ENCODE data around the gene GRIK4. TPM values are rescaled to one million over a fixed set of nuclear protein-coding genes. Genes with fewer than 3 reads are reported as not detected.
A peak's percentile ranks its signal among the peaks of the same experiment; 100 is the strongest.

The GRIK4 gene
- polyA plus RNA-seq, 1 experiment = 0.55 TPM

DNA sequence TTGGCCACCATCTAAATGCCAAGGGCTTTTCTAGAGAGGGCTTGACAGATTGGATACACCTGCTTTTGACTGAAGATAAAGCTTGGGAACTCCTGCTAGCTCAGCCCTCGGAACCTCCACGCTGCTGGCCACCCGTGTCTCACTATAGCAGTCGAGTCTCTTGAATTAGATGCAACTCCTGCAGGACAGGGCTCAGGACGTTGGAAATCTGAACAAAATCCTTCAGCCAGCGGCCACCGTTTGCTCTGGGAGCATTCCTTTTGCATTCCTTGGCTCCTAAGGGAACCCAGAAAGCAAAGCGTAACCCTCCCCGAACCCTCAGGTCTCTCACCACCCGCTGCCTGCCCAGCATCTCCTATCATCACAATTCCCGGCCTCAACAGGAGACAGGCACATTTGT is 77.8 kb downstream of the GRIK4 start:
- Histone ChIP-seq H3K27me3 (ENCODE audit: control insufficient read depth, insufficient read depth, low read length) (peaks cover 10% of the 10 kb centered on the region), H3K9me3 (ENCODE audit: control insufficient read depth, insufficient read depth, low read length) (no peaks in the 10 kb centered on the region), H3K4me3 (ENCODE audit: low read depth, low read length) (no peak overlapping the region), H3K27ac (ENCODE audit: low read depth, low read length) (no peak overlapping the region)
- TF ChIP-seq, protein P1, sequence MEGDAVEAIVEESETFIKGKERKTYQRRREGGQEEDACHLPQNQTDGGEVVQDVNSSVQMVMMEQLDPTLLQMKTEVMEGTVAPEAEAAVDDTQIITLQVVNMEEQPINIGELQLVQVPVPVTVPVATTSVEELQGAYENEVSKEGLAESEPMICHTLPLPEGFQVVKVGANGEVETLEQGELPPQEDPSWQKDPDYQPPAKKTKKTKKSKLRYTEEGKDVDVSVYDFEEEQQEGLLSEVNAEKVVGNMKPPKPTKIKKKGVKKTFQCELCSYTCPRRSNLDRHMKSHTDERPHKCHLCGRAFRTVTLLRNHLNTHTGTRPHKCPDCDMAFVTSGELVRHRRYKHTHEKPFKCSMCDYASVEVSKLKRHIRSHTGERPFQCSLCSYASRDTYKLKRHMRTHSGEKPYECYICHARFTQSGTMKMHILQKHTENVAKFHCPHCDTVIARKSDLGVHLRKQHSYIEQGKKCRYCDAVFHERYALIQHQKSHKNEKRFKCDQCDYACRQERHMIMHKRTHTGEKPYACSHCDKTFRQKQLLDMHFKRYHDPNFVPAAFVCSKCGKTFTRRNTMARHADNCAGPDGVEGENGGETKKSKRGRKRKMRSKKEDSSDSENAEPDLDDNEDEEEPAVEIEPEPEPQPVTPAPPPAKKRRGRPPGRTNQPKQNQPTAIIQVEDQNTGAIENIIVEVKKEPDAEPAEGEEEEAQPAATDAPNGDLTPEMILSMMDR (IDR thresholded peaks at IDR 0.05; ENCODE audit: low read depth, low read length) = no peak
- ChIA-PET CTCF (no interaction called here), POLR2A (no interaction called here)
- DNase-seq (ENCODE audit: low read depth, low spot score) = no peak

DNA sequence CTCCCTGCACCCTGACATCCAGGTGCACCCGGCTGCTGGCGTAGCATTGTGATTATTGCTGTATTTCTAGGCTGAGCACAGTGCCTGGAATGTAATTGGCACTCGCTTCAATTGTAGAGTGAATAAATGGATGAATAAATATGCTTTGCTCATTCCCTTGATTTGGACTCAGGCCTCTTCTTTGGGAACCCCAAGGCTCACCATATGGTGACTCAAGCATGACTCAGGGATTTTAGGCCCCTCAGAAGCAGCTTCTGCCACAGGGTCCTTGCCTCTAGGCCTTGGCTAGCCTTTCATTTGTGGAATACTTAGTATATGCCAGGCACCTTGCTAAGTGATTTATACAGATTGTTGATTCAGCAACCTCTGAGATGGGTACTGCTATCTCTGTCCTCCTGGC is 78.9 kb downstream of the GRIK4 start:
- POLR2A ChIA-PET = no interaction called here
- H3K9me3 ChIP-seq (ENCODE audit: control insufficient read depth, insufficient read depth, low read length) = no peaks in the 10 kb centered on the region
- H3K27me3 ChIP-seq (ENCODE audit: control insufficient read depth, insufficient read depth, low read length) = peaks cover 12% of the 10 kb centered on the region
- no peak for DNase-seq (ENCODE audit: low read depth, low spot score)
- TF ChIP-seq, protein P1 (IDR thresholded peaks at IDR 0.05; ENCODE audit: low read depth, low read length) = no peak
- H3K27ac ChIP-seq (ENCODE audit: low read depth, low read length) = no peak overlapping the region
- no peak overlapping the region for H3K4me3 ChIP-seq (ENCODE audit: low read depth, low read length)
- CTCF ChIA-PET = no interaction called here

DNA sequence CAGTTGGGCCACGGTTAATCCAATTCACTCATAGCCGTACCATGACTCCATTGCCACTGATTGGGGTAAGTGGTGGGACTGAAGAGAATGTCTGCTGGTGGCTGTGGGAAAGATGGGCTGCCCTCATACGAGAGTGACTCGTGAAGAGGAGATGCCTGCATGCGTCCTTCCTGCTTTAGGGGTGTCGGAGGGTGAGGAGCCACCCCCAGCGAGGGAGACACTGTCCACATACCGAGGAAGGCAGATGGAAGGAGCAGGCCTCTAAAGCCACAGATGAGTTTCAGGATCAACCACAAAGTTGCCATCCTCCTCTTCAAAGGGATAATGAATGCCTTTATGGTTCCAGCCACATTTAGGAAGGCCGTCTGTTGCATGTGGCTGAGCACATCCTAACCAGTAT is 83.2 kb downstream of the GRIK4 start:
- no peaks in the 10 kb centered on the region for H3K9me3 ChIP-seq (ENCODE audit: control insufficient read depth, insufficient read depth, low read length)
- no peak overlapping the region for H3K4me3 ChIP-seq (ENCODE audit: low read depth, low read length)
- POLR2A ChIA-PET = no interaction called here
- TF ChIP-seq, protein P1 (IDR thresholded peaks at IDR 0.05; ENCODE audit: low read depth, low read length) = no peak
- CTCF ChIA-PET = no interaction called here
- no peak for DNase-seq (ENCODE audit: low read depth, low spot score)
- peaks cover 23% of the 10 kb centered on the region for H3K27me3 ChIP-seq (ENCODE audit: control insufficient read depth, insufficient read depth, low read length)
- H3K27ac ChIP-seq (ENCODE audit: low read depth, low read length) = no peak overlapping the region

DNA sequence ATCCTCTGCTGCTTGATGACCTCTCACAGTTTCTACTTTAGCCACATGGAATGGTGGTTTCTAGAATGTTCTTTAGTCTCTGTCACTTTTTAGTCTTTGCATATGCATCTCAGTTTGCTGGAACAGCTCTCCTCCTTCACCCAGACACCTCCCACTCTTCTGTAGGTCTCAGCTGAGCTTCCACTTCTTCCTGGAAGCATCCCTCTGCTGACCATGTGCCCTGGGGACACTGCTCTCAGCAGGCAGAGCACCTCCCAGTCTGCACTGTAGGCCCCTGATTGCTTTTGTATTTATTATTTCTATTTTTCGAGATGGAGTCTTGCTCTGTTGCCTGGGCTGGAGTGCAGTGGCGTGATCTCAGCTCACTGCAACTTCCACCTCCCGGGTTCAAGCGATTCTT is 84.0 kb downstream of the GRIK4 start:
- TF ChIP-seq, protein P1 (IDR thresholded peaks at IDR 0.05; ENCODE audit: low read depth, low read length) = no peak
- Histone ChIP-seq H3K27me3 (ENCODE audit: control insufficient read depth, insufficient read depth, low read length) (peaks cover 23% of the 10 kb centered on the region), H3K9me3 (ENCODE audit: control insufficient read depth, insufficient read depth, low read length) (no peaks in the 10 kb centered on the region), H3K27ac (ENCODE audit: low read depth, low read length) (no peak overlapping the region), H3K4me3 (ENCODE audit: low read depth, low read length) (no peak overlapping the region)
- no peak for DNase-seq (ENCODE audit: low read depth, low spot score)
- ChIA-PET CTCF (no interaction called here), POLR2A (no interaction called here)

DNA sequence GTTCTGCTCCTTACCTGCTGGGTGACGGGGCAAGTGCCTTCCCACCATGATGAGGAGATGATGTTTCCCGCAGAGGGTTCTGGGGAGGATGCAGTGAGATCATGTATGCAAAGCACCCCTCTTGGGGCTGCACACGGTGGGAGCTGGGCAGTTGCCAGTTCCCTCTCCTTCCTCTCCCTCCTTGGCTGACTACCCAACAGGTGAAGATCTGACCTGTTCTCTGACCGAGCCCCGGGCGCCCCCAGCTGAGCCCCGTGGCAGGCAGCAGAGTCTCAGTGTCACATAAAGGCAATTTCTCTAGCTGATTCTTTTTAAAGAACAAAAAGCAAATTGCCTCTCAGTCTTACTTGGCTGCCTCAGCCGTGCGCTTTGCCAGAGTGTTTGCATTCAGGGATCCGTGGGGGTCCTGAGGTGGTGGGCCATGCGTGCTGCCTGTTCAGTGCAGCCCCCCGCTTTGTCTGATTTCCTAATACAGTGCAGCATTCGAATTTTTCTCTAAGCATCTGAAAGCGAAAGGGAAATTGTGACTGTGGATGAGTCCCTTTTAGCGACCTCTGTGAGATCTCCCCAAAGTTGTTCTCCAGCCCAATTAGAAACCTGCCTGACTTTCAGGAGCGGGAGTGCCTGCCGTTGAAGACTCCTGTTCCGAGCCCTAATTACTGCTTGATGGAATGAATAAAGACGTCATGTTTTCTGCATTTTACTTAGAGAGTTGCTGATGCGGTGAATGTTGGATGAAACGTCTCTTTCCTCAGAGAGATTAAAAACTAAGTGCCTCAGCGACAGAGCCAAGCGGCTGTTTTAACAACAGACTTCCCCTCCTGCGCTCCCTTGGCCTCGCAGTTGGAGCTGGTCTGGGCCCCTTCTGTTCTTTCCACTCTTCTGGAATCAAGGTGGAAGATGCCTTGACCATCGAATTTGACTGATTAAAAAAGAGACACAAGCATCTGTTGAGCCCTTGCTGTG is 86.0 kb downstream of the GRIK4 start:
- Histone ChIP-seq H3K4me3 (ENCODE audit: low read depth, low read length) (0 out of 2 replicates have a peak overlapping the region, but pooled peaks have one; percentile 7), H3K9me3 (ENCODE audit: control insufficient read depth, insufficient read depth, low read length) (no peaks in the 10 kb centered on the region), H3K27ac (ENCODE audit: low read depth, low read length) (no peak overlapping the region), H3K27me3 (ENCODE audit: control insufficient read depth, insufficient read depth, low read length) (peaks cover 21% of the 10 kb centered on the region)
- no peak for DNase-seq (ENCODE audit: low read depth, low spot score)
- ChIA-PET CTCF (no interaction called here), POLR2A (no interaction called here)
- TF ChIP-seq, protein P1 (IDR thresholded peaks at IDR 0.05; ENCODE audit: low read depth, low read length) = no peak

All from AG04450 (cell line).